ENCODE data around the gene TKT.

TKT gene

DNA sequence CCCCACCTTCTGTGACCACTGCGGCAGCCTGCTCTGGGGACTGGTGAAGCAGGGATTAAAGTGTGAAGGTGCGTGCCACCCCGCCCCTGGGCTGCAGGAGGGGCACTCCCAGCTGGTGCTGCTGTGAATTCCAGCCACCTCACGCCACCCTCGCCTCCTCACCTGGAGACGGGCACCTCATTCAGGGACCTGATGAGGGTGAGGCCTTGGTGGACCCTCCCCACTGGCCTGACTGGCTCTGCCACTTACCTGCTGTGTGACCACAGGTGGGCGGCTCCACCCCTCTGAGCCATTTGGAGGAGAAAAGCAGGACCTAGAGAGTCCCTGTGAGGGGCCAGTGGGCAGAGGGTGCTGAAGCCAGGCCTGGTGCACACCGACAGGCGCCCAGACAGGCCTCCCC, 72.3 kb downstream of the TKT start:
- Histone ChIP-seq H3K27me3 (ENCODE audit: control insufficient read depth, insufficient read depth, low read length) (no peaks in the 10 kb centered on the region), H3K36me3 (ENCODE audit: control insufficient read depth, insufficient read depth, low read length) (peaks cover 63% of the 10 kb centered on the region), H3K27ac (ENCODE audit: low read depth, low read length) (no peak overlapping the region)

DNA sequence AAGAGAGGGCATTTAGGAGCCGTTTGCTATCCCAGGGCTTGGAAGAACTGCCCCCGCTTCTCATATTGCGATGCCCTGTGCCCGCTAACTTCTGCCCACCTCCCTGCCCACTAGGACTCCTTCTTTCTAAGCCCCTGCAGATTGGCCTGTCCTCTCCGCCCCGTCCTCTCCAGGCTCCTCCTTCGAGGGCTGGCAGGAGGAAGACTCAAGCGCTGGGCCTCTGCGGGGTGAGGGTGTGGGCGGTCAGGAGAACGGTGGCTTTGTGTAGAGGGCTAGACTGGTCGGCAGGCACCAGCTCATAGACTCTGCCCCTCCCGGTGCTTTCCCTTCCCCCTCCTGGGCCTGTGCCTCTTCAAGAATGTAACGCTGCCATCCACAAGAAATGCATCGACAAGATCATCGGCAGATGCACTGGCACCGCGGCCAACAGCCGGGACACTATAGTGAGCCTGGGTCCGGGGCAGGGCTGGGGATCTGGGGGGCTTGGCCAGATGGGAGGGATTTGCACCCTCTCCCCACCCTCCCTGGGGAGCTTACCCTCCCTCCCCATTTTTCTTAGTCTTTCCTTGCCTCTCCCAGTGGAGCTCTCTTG, 73.0 kb downstream of the TKT start:
- Histone ChIP-seq H3K36me3 (ENCODE audit: control insufficient read depth, insufficient read depth, low read length) (peaks cover 63% of the 10 kb centered on the region), H3K27me3 (ENCODE audit: control insufficient read depth, insufficient read depth, low read length) (no peaks in the 10 kb centered on the region)

More for the DNA sequence above, 72.3 kb downstream of the TKT start:
- Histone ChIP-seq H3K4me3 (ENCODE audit: low read depth, low read length) (no peak overlapping the region), H3K9ac (ENCODE audit: low read length) (no peak overlapping the region), H3K4me1 (ENCODE audit: control insufficient read depth, insufficient read depth, low read length) (no peaks in the 10 kb centered on the region), H3K9me3 (ENCODE audit: control insufficient read depth, insufficient read depth, low read depth, low read length) (no peaks in the 10 kb centered on the region)

DNA sequence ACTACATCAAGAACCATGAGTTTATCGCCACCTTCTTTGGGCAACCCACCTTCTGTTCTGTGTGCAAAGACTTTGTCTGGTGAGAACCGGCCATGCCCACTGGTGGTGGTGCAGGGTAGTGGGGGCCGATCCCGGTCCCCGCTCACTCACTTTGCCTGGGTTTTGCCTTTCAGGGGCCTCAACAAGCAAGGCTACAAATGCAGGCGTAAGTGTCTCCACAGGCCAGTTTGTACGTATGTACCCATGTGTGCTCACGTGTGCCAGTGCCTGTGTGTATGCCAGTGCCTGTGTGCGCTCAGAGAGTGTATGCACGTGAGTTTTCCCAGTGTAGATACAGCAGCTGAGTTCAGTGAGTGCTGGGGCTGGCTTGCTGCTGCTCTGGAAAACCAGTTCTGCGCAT, 74.3 kb downstream of the TKT start:
- no peaks in the 10 kb centered on the region for H3K4me1 ChIP-seq (ENCODE audit: control insufficient read depth, insufficient read depth, low read length)
- no peaks in the 10 kb centered on the region for H3K27me3 ChIP-seq (ENCODE audit: control insufficient read depth, insufficient read depth, low read length)
- H3K9ac ChIP-seq (ENCODE audit: low read length) = no peak overlapping the region
- no peaks in the 10 kb centered on the region for H3K9me3 ChIP-seq (ENCODE audit: control insufficient read depth, insufficient read depth, low read depth, low read length)
- no peak overlapping the region for H3K4me3 ChIP-seq (ENCODE audit: low read depth, low read length)
- no peak overlapping the region for H3K27ac ChIP-seq (ENCODE audit: low read depth, low read length)
- peaks cover 52% of the 10 kb centered on the region for H3K36me3 ChIP-seq (ENCODE audit: control insufficient read depth, insufficient read depth, low read length)

More for the DNA sequence above, 73.0 kb downstream of the TKT start:
- H3K4me1 ChIP-seq (ENCODE audit: control insufficient read depth, insufficient read depth, low read length) = no peaks in the 10 kb centered on the region
- H3K9ac ChIP-seq (ENCODE audit: low read length) = no peak overlapping the region
- H3K9me3 ChIP-seq (ENCODE audit: control insufficient read depth, insufficient read depth, low read depth, low read length) = no peaks in the 10 kb centered on the region
- H3K27ac ChIP-seq (ENCODE audit: low read depth, low read length) = no peak overlapping the region
- no peak overlapping the region for H3K4me3 ChIP-seq (ENCODE audit: low read depth, low read length)

DNA sequence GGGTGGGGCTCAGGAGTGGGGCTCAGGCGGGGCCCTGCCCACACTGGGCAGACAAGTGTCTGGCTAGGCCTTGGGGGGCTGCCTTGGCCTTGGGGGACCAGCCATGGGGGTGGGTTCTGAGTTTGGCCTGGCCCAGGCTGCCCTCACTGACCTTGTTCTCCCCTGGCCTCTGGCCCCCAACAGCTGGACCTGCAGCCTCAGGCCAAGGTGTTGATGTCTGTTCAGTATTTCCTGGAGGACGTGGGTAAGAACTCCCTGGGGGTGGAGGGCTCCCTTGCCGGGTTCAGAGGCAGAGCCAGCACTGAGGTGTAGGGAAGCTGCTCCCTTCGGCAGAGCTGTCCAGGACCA, 74.8 kb downstream of the TKT start:
- Histone ChIP-seq H3K9ac (ENCODE audit: low read length) (no peak overlapping the region), H3K36me3 (ENCODE audit: control insufficient read depth, insufficient read depth, low read length) (peaks cover 46% of the 10 kb centered on the region), H3K9me3 (ENCODE audit: control insufficient read depth, insufficient read depth, low read depth, low read length) (no peaks in the 10 kb centered on the region), H3K27me3 (ENCODE audit: control insufficient read depth, insufficient read depth, low read length) (no peaks in the 10 kb centered on the region), H3K4me1 (ENCODE audit: control insufficient read depth, insufficient read depth, low read length) (no peaks in the 10 kb centered on the region), H3K27ac (ENCODE audit: low read depth, low read length) (no peak overlapping the region), H3K4me3 (ENCODE audit: low read depth, low read length) (no peak overlapping the region)

DNA sequence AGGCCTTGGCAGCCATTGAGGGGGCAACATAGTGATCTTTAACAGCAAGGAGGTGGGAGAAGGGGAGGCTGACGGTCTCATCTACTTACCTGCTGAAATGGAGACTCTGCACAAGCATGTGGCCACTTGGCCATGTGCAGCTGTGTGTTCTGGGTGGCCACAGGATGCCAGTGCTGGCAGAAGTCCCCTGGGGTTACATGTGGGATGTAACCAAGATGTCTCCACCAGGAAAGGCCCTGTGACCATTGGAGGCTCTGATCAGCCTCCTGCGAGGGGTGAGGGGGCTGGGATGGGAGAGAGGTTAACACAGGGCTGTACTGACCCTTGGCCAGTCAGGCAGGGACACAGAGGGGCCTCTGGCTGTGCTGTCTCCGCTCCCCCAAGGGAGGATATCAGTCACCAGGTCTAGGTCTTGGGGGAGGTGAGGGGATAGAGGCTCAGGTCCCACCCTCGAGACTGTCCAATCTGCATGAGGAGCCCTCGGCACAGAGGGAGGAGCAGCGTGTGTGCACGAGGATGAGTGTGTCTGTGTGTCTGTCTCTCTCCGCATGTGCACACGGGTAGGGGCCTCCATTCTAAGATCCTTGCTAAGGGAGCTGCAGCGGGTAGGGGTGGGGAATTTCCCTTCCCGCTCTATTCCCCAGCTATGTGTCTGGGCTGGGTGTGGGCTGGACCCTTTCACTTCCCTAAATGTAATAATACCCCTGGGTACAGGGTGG, 75.4 kb downstream of the TKT start:
- H3K36me3 ChIP-seq (ENCODE audit: control insufficient read depth, insufficient read depth, low read length) = peaks cover 43% of the 10 kb centered on the region
- no peak overlapping the region for H3K9ac ChIP-seq (ENCODE audit: low read length)
- H3K27ac ChIP-seq (ENCODE audit: low read depth, low read length) = no peak overlapping the region
- no peaks in the 10 kb centered on the region for H3K27me3 ChIP-seq (ENCODE audit: control insufficient read depth, insufficient read depth, low read length)
- no peak overlapping the region for H3K4me3 ChIP-seq (ENCODE audit: low read depth, low read length)
- no peaks in the 10 kb centered on the region for H3K9me3 ChIP-seq (ENCODE audit: control insufficient read depth, insufficient read depth, low read depth, low read length)
- H3K4me1 ChIP-seq (ENCODE audit: control insufficient read depth, insufficient read depth, low read length) = no peaks in the 10 kb centered on the region

DNA sequence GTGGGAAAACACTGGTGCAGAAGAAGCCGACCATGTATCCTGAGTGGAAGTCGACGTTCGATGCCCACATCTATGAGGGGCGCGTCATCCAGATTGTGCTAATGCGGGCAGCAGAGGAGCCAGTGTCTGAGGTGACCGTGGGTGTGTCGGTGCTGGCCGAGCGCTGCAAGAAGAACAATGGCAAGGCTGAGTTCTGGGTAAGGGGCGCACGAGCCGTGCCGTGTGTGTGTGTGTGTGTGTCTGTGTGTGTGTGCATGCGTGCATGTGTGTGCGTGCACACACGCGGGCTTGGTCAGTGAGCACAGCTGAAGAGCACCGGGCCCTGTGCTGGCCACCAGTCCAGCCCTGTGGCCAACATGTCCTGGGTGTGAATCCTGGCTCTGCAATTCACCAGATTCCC, 76.2 kb downstream of the TKT start:
- H3K27ac ChIP-seq (ENCODE audit: low read depth, low read length) = no peak overlapping the region
- no peak overlapping the region for H3K9ac ChIP-seq (ENCODE audit: low read length)

DNA sequence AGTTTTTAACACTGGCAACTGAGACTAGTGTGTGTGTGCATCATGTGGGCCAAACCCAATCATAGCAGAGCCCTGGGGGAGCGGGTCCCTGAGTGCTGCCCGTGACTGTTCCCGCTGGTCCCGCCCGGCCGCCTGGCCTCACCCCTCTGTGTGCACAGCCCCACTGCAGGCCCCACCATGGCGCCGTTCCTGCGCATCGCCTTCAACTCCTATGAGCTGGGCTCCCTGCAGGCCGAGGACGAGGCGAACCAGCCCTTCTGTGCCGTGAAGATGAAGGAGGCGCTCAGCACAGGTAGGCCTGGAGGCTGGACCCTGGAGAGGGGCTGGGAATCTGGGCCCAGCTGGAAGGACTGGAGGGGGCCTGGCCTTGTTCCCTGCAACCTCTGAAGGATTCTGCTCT, 77.6 kb downstream of the TKT start:
- no peaks in the 10 kb centered on the region for H3K27me3 ChIP-seq (ENCODE audit: control insufficient read depth, insufficient read depth, low read length)
- H3K4me1 ChIP-seq (ENCODE audit: control insufficient read depth, insufficient read depth, low read length) = no peaks in the 10 kb centered on the region
- H3K4me3 ChIP-seq (ENCODE audit: low read depth, low read length) = no peak overlapping the region
- peaks cover 34% of the 10 kb centered on the region for H3K36me3 ChIP-seq (ENCODE audit: control insufficient read depth, insufficient read depth, low read length)
- no peak overlapping the region for H3K9ac ChIP-seq (ENCODE audit: low read length)
- H3K9me3 ChIP-seq (ENCODE audit: control insufficient read depth, insufficient read depth, low read depth, low read length) = no peaks in the 10 kb centered on the region
- H3K27ac ChIP-seq (ENCODE audit: low read depth, low read length) = no peak overlapping the region

More for the DNA sequence above, 76.2 kb downstream of the TKT start:
- H3K9me3 ChIP-seq (ENCODE audit: control insufficient read depth, insufficient read depth, low read depth, low read length) = no peaks in the 10 kb centered on the region
- no peaks in the 10 kb centered on the region for H3K27me3 ChIP-seq (ENCODE audit: control insufficient read depth, insufficient read depth, low read length)
- no peak overlapping the region for H3K4me3 ChIP-seq (ENCODE audit: low read depth, low read length)
- H3K4me1 ChIP-seq (ENCODE audit: control insufficient read depth, insufficient read depth, low read length) = no peaks in the 10 kb centered on the region
- peaks cover 40% of the 10 kb centered on the region for H3K36me3 ChIP-seq (ENCODE audit: control insufficient read depth, insufficient read depth, low read length)

DNA sequence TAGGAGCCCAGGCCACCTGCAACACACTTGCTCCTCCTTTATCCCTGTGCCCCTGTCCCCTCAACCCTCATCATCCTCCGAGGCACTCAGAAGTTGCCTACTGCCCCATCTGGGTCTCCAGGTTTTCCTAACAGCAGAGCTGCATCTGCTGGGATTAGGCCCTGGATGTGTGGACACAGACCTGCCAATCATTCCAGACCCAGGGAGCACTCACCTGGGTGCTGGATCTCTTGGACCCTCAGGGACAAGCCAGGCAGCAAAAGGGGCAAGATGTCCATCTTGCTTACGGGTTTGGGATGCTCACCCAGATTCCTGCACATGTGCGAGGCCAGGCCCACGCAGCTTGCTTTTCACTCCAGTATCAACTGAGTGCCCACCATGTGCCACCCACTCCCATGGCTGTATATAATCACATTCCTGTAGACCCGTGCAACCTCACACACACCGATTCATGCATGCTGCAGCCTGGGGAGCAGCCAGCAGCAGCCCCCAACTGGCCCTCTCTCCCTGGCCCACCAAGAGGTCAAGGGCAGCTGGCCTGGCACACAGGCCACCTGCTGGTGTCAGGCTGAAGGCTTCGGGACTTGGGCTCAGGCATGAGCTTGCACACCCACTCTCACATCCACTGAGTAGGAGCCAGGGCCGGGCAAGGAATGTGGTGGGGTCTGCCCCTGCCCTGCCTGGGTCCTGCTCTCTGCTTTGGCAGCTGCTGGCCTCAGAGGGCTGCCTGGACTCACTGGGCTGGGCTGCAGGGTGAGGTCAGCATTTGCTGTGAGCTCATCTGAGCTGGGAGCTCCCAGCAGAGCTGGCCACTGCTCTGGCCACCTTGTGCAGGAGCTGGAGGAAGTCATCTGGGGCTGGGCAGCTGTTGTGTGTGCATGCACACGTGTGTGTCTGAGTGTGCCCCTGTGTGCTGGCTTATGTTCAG, 79.9 kb downstream of the TKT start:
- Histone ChIP-seq H3K27me3 (ENCODE audit: control insufficient read depth, insufficient read depth, low read length) (no peaks in the 10 kb centered on the region), H3K36me3 (ENCODE audit: control insufficient read depth, insufficient read depth, low read length) (peaks cover 22% of the 10 kb centered on the region), H3K4me1 (ENCODE audit: control insufficient read depth, insufficient read depth, low read length) (peaks cover 20% of the 10 kb centered on the region), H3K9me3 (ENCODE audit: control insufficient read depth, insufficient read depth, low read depth, low read length) (no peaks in the 10 kb centered on the region), H3K27ac (ENCODE audit: low read depth, low read length) (no peak overlapping the region), H3K9ac (ENCODE audit: low read length) (no peak overlapping the region), H3K4me3 (ENCODE audit: low read depth, low read length) (no peak overlapping the region)

Measured in HUES6 (cell line).